HCT116 (cell line): ENCODE results near the gene ATAD2B. TPM values are rescaled to one million over a fixed set of nuclear protein-coding genes. Genes with fewer than 3 reads are reported as not detected.

Experiments used
- ATAC-seq: fragments of 200-7000 bp; cut with Tn5 transposase; 2 replicates; pipeline ENCODE4 v1.9.1; 2020; ENCODE audit warnings: mild to moderate bottlenecking, moderate library complexity
- BruUV-seq: library from RNA; stranded (reverse); fragments of 400-500 nt; replicated peaks from 2 replicates; lab custom pipeline; 2021; lab: Mats Ljungman, UMichigan
- CTCF ChIA-PET: fragments of 300-600 bp; sonication (Branson Sonifier 250); formaldehyde crosslinking; loops from one replicate; lab custom pipeline; 2021; ENCODE audit warnings: antibody characterized with exemption; lab: Charles Lee
- POLR2A ChIA-PET: fragments of 300-600, 350-600 bp; sonication (Branson Sonifier 250); formaldehyde crosslinking; loops from one replicate; lab custom pipeline; 2021; ENCODE audit warnings: antibody characterized with exemption; lab: Charles Lee
- RAD21 ChIA-PET, 2 experiments: fragments of 300-600 bp; sonication (Branson Sonifier 250); formaldehyde crosslinking; loops; one replicate each; lab custom pipeline; 2023; ENCODE audit warnings: low total read pairs in 2 of 2; ENCODE audit not compliant: uncharacterized antibody in 2 of 2, unreplicated experiment in 2 of 2, low non-redundant PET in 1 of 2; lab: Charles Lee
- DNase-seq: peaks from one replicate; pipeline ENCODE4 v3.0.0-alpha.2; 2010; ENCODE audit warnings: low read depth, low spot score
- H2AFZ ChIP-seq: fragments of 200-600 bp; shearing (Covaris generic), sonication (generic); 2 replicates; pipeline ENCODE4 v1.6.1; 2017; ENCODE audit warnings: low read depth, mixed run types, mixed read lengths, antibody characterized with exemption, low read length; ENCODE audit not compliant: poor library complexity, severe bottlenecking
- H3K27ac ChIP-seq: 2 replicates; pipeline ENCODE4 v1.5.1; 2012; ENCODE audit warnings: low read depth, low read length
- H3K27me3 ChIP-seq: fragments of 200-600 bp; sonication (generic); 2 replicates; pipeline ENCODE4 v1.6.1; 2016; ENCODE audit warnings: mixed run types, low read length, mixed read lengths; ENCODE audit not compliant: insufficient read depth
- H3K36me3 ChIP-seq, 2 experiments: fragments of 200-500 bp in 1 of 2; fragments of 200-600 bp in 1 of 2; sonication (Bioruptor generic) in 1 of 2; sonication (generic) in 1 of 2; 2 replicates each; pipeline versions ENCODE4 v1.5.1 to v1.6.1; 2014 to 2016; ENCODE audit warnings: low read length in 2 of 2, inconsistent platforms in 1 of 2, mixed read lengths in 1 of 2, mixed run types in 1 of 2; ENCODE audit not compliant: insufficient read depth in 2 of 2, control insufficient read depth in 1 of 2
- H3K4me1 ChIP-seq, 2 experiments: fragments of 200-600 bp in 1 of 2; sonication (generic) in 1 of 2; 2 replicates each; pipeline versions ENCODE4 v1.5.1 to v1.6.1; 2012 to 2017; ENCODE audit warnings: low read length in 2 of 2, inconsistent platforms in 1 of 2, mild to moderate bottlenecking in 1 of 2, mixed read lengths in 1 of 2, mixed run types in 1 of 2, moderate library complexity in 1 of 2; ENCODE audit not compliant: insufficient read depth in 2 of 2, control insufficient read depth in 1 of 2
- H3K4me2 ChIP-seq: fragments of 200-600 bp; sonication (generic); 2 replicates; pipeline ENCODE4 v1.6.1; 2017; ENCODE audit warnings: mixed run types, low read length, mixed read lengths
- H3K4me3 ChIP-seq, 2 experiments: fragments of 200-600 bp in 1 of 2; sonication (generic) in 1 of 2; replicated peaks in 1 of 2; 2 replicates each; pipeline ENCODE4 v1.5.1; 2011 to 2016; ENCODE audit warnings: low read length in 2 of 2, control low read depth in 1 of 2, low read depth in 1 of 2, mild to moderate bottlenecking in 1 of 2, mixed read lengths in 1 of 2, mixed run types in 1 of 2
- H3K79me2 ChIP-seq: fragments of 200-600 bp; sonication (generic); 2 replicates; pipeline ENCODE4 v1.6.1; 2017; ENCODE audit warnings: mild to moderate bottlenecking, mixed run types, low read length, moderate library complexity, mixed read lengths; ENCODE audit not compliant: insufficient read depth
- H3K9ac ChIP-seq: fragments of 200-600 bp; sonication (generic); 2 replicates; pipeline ENCODE4 v1.6.1; 2016; ENCODE audit warnings: low read length, mixed read lengths
- H3K9me2 ChIP-seq: fragments of 200-600 bp; sonication (generic), shearing (Covaris generic); 2 replicates; pipeline ENCODE4 v1.6.1; 2017; ENCODE audit warnings: mixed run types, mild to moderate bottlenecking, moderate library complexity; ENCODE audit not compliant: insufficient read depth
- H3K9me3 ChIP-seq, 2 experiments: fragments of 200-500 bp in 1 of 2; fragments of 200-600 bp in 1 of 2; sonication (Bioruptor generic) in 1 of 2; sonication (generic) in 1 of 2; 2 replicates each; pipeline ENCODE4 v1.6.1; 2014 to 2017; ENCODE audit warnings: low read length in 2 of 2, mixed read lengths in 2 of 2, inconsistent platforms in 1 of 2, low read depth in 1 of 2, mild to moderate bottlenecking in 1 of 2, mixed run types in 1 of 2, moderate library complexity in 1 of 2; ENCODE audit not compliant: control insufficient read depth in 1 of 2, insufficient read depth in 1 of 2
- H4K20me1 ChIP-seq: fragments of 200-600 bp; sonication (generic), shearing (Covaris generic); 2 replicates; pipeline ENCODE4 v1.6.1; 2017; ENCODE audit warnings: mixed run types, mild to moderate bottlenecking, moderate library complexity; ENCODE audit not compliant: insufficient read depth
- EGR1 ChIP-seq: IDR thresholded peaks from 2 replicates; pipeline ENCODE4 v1.6.1; 2012; ENCODE audit warnings: low read depth
- POLR2AphosphoS5 ChIP-seq: IDR thresholded peaks from 2 replicates; pipeline ENCODE4 v1.6.1; 2011; ENCODE audit warnings: mild to moderate bottlenecking, low read depth, low read length, moderate library complexity
- SP1 ChIP-seq: IDR thresholded peaks from 2 replicates; pipeline ENCODE4 v1.6.1; 2012; ENCODE audit warnings: low read depth
- YY1 ChIP-seq: IDR thresholded peaks from 2 replicates; pipeline ENCODE4 v1.6.1; 2011; ENCODE audit warnings: low read length, low read depth, moderate library complexity, mild to moderate bottlenecking; ENCODE audit not compliant: insufficient replicate concordance; ENCODE audit errors: extremely low read depth
- intact Hi-C: fragments of 100-400 bp; cut with micrococcal nuclease; formaldehyde crosslinking; loops from 2 replicates; pipeline ENCODE4 v1.10.0; 2022
- total RNA-seq: library from RNA; stranded (reverse); gene quantifications from one replicate; pipeline ENCODE4 v1.2.1, GENCODE V29; 2021; ENCODE audit not compliant: unreplicated experiment
- TF ChIP-seq, protein P1 (sequence below), 3 experiments: fragments of 200-600 bp in 1 of 3; sonication (generic) in 1 of 3; IDR thresholded peaks in 2 of 3; conservative IDR thresholded peaks in 1 of 3; 2 replicates each; pipeline ENCODE4 v1.5.1; 2012 to 2017; ENCODE audit warnings: low read depth in 2 of 3, low read length in 2 of 3, antibody characterized with exemption in 1 of 3, borderline replicate concordance in 1 of 3, control low read depth in 1 of 3, mild to moderate bottlenecking in 1 of 3, mixed read lengths in 1 of 3, mixed run types in 1 of 3, moderate library complexity in 1 of 3; ENCODE audit not compliant: insufficient read depth in 1 of 3

The ATAD2B gene
- total RNA-seq, 1 experiment from 2014 or later: 9.6 TPM

DNA sequence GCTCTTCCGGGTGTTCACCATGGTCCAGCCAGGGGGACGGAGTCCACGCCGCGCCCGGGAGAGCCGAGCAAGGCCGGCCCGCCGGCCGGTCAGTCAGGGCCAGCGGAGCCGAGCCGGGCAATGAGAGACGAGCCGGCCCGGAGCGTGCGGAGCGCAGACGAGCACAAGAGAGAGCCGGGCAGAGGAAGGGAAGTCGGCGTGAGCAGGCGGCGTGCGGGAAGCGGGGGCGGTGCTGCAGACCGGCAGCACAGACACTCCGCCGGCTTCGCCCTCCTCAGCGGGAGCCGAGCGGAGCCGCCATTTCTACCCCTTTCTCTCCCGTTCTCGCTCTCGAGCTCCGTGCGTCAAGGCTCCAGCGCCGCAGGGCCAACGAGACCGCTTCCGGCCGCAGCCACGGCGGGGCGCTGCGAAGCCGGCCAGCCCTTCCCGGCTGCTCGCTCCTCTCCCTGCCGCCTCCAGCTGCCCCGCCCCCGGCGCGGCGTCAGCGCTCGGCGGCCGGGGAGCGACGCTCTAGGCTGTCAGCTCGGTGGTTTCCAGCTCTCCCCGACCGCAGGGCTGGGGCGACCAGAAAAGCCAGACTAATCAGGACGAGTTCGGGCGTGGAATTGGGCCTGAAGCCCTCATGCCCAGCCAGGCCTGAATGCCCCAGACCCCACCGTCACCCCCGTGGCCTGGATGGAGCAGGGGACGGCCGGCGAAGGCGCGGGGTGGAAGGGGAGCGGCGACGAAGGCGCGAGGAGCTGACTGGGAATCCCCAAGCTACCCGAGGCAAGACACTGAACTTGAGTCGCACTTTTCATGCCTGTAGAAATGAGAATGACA lies at the start of gene ATAD2B (continued):
- peak; percentile 91 for TF ChIP-seq YY1
- TF ChIP-seq POLR2AphosphoS5: peak; percentile 92
- TF ChIP-seq, protein P1, sequence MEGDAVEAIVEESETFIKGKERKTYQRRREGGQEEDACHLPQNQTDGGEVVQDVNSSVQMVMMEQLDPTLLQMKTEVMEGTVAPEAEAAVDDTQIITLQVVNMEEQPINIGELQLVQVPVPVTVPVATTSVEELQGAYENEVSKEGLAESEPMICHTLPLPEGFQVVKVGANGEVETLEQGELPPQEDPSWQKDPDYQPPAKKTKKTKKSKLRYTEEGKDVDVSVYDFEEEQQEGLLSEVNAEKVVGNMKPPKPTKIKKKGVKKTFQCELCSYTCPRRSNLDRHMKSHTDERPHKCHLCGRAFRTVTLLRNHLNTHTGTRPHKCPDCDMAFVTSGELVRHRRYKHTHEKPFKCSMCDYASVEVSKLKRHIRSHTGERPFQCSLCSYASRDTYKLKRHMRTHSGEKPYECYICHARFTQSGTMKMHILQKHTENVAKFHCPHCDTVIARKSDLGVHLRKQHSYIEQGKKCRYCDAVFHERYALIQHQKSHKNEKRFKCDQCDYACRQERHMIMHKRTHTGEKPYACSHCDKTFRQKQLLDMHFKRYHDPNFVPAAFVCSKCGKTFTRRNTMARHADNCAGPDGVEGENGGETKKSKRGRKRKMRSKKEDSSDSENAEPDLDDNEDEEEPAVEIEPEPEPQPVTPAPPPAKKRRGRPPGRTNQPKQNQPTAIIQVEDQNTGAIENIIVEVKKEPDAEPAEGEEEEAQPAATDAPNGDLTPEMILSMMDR (IDR thresholded peaks at IDR 0.05 in 2 of 3, conservative IDR thresholded peaks at IDR 0.05 in 1 of 3; ENCODE audit: borderline replicate concordance in 1 of 3, insufficient read depth in 1 of 3, low read depth in 2 of 3, low read length in 2 of 3): peak; percentile 61 to 77 (median 71)
- TF ChIP-seq SP1: peak; percentile 70; the same call in 1 of the 2 replicates

DNA sequence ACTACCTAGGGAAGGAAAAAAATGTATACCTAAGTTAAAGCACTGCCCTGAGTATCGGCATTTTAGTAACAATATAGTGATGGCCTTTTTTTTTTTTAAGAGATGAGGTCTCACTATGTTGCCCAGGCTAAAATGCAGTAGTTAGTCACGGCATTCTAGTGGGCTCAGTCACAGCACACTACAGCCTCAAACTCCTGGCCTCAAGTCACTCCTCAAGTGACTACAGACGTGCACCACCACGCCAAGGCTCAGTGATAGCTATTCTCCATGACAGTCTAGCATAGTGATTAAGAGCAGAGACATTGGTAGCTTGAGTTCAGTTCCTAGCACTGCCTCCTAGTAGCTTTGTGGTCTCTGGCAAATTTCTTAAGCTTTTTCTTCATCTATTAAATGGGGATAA lies 40.9 kb upstream of the ATAD2B start:
- Histone ChIP-seq H3K36me3 (no peaks in the 10 kb centered on the region), H3K27ac (no peak overlapping the region), H3K9me3 (no peaks in the 10 kb centered on the region), H3K4me1 (no peaks in the 10 kb centered on the region), H2AFZ (no peak overlapping the region), H3K27me3 (no peaks in the 10 kb centered on the region), H3K9ac (no peak overlapping the region), H3K4me3 (no peak overlapping the region), H3K9me2 (no peaks in the 10 kb centered on the region), H3K4me2 (no peak overlapping the region), H4K20me1 (no peaks in the 10 kb centered on the region), H3K79me2 (0 out of 2 replicates have a peak, but pooled peaks cover 7% of the 10 kb centered on the region)
- DNase-seq: no peak
- ChIA-PET RAD21 (no interaction called here), CTCF (interaction anchor here (0.7 kb wide), 1 partner anchor 79 kb away, joined by 3 read pairs; the partner anchor contains the start of gene WDCP), POLR2A (no interaction called here)
- no peak for ATAC-seq
- intact Hi-C loops: no loop called here
- TF ChIP-seq EGR1: no peak
- no TSS peak for BruUV-seq
